LNCaP clone FGC (cell line): ENCODE results near the gene S1PR4.

Experiments used
- DNase-seq: peaks from one replicate; pipeline ENCODE4 v3.0.0-alpha.2; 2011; ENCODE audit warnings: low read depth
- H3K4me3 ChIP-seq: 2 replicates; pipeline ENCODE4 v1.5.1; 2011; ENCODE audit warnings: mild to moderate bottlenecking, low read depth, low read length, control low read depth
- CTCF ChIP-seq: IDR thresholded peaks from 2 replicates; pipeline ENCODE4 v1.5.1; 2012; ENCODE audit warnings: mild to moderate bottlenecking; ENCODE audit not compliant: control insufficient read depth, insufficient read depth; ENCODE audit errors: extremely low read depth

S1PR4 gene

GRCh38 chr19:3145909-3146676 is 32.5 kb upstream of the S1PR4 start:
- no peak for TF ChIP-seq CTCF
- H3K4me3 ChIP-seq = no peak overlapping the region
- DNase-seq = no peak

GRCh38 chr19:3146677-3147100 is 31.9 kb upstream of the S1PR4 start:
- DNase-seq = no peak
- TF ChIP-seq CTCF = peak; percentile 44
- H3K4me3 ChIP-seq = no peak overlapping the region

- H3K4me3 ChIP-seq = no peak overlapping the region
- no peak for DNase-seq
- TF ChIP-seq CTCF = no peak
These were observed 30.1 kb upstream of the S1PR4 start for GRCh38 chr19:3148503-3148902.

DNA sequence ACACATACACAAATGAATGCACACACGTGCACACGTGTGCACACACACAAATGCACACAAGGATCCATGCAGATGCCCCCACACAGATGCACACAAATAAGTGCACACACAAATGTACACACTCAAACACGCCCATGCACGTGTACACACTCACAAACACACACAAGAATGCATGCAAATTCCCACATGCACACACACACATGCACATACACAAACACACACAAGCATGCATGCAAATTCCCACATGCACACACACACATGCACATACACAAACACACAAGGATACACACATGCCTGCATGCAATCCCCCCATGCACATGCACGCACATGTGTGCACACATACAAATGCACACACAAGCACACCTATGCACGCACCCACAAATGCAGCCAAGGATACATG is 29.5 kb upstream of the S1PR4 start:
- no peak for TF ChIP-seq CTCF
- H3K4me3 ChIP-seq = no peak overlapping the region
- no peak for DNase-seq

DNA sequence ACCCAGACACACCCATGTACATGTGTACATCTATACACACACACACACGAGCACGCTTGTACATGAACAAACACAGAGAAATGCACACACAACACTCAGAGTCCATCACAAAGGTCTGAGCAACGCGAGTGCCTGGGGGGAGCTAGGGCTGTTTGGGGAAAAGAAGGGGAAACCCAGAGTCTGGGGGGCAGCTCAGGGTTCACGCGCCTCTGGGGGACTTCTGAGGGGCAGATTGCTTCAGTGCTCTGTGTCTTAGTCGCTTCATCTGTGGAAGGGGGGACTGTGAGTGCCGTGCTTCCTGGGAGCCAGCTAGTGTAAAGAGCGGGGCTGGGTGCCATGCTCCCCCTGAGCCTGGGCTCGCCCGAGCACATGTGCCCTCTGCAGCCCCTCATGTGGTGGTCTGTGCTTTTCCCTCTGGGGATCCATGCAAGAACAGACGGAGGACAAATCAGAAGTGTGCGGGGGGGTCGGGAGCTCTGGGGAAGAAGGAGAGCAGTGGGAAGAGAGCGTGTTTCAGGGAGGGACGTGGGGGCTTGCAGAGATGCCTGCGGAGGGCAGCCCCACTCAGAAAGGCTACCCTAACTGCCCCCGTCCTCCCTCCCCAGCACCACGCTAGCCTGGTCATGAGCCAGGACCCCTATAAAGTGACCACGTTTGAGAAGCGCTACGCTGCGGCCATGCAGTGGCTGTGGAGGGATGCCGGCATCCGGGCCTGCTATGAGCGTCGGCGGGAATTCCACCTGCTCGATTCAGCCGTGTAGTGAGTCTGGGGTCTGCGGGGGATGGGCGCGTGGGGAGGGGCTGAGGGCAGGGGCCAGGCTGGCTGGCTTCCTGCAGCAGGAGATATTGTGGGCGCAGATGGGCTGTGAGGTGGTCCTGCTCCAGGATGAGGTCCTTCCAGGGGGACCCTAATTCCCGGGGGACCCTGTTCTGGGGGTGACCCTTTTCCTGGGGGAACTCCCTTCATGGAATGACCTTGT is 28.8 kb upstream of the S1PR4 start:
- no peak for TF ChIP-seq CTCF
- H3K4me3 ChIP-seq = no peak overlapping the region
- no peak for DNase-seq

- H3K4me3 ChIP-seq = no peak overlapping the region
- TF ChIP-seq CTCF = no peak
- no peak for DNase-seq
These were observed 27.7 kb upstream of the S1PR4 start for GRCh38 chr19:3150739-3151329.
